Measurements from ENCODE around the gene LMO7.
"Not testable (repeated sequence)": the region's sequence is repeated elsewhere in the genome, so short reads cannot be mapped to it uniquely, and the experiment has no call there.

LMO7 gene

DNA sequence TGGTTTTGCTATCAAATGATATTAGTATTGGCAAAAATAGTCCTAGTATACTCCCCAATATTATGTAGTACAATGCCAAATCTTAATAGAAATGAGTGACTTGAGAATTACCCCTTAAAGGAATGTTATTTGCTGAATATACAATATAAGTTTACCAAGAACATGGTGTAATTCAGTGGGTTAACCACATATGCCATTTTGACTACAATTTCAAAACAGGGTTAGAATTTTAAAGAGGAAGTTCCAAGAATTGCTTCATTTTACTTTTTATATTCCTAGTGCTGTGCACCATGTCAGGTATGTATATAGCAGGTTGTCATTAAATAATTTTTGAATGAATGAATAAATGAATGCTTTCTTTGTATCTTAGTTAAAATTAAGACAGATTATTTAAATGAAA lies 66.3 kb downstream of the LMO7 start:
- no peak for DNase-seq

DNA sequence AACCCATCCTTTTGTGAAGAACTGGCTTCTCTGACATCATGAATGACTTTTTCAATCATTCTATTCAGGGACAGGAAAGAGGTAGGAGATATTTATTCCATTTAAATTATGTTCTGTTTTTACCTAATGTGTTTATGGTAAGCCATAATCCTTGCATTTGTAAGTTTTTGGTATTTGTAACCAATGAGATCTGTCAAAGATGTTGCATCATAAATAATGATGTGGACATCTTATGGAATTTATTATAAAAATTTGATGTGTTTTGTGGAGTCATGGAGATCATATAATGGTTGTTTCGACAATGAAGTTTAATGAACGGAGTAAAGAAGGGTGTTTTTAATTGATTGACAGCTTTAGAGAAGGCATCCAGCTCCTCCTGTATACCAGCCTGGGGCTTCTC lies 67.6 kb downstream of the LMO7 start:
- no peak for DNase-seq

DNA sequence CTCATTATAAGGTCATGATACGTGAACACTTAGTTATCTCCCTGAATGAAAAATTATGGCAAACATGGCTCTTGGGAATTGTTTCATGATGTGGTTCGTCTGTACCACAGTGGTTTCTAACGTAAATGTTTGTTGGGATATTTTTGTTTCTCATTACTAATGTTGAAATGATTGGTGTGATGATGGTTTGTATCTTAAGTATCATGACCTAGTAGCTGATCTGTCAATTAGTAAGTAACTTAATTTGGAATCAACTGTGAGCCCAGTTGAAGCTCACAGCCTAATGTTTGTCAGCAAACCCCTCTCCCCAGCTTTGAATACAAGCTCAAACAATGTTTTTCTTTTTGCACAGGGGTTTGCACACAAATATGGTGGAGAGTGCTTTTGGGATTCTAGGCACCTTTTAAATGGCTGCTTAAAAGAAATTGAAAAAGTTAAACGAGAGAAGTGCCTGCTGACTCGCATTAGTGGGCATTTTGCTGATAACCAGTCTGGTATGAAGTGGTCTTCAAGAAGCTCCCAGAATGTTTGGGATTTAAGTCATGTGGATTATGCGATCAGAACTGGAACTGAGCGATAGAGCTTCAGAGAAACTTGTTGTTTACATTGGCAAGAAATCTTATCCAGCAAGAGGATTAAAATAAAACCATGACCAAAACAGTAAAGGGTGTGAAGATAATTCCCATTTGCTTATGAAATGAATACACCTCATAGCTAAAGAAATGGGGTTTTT lies 68.2 kb downstream of the LMO7 start:
- no peak for DNase-seq

DNA sequence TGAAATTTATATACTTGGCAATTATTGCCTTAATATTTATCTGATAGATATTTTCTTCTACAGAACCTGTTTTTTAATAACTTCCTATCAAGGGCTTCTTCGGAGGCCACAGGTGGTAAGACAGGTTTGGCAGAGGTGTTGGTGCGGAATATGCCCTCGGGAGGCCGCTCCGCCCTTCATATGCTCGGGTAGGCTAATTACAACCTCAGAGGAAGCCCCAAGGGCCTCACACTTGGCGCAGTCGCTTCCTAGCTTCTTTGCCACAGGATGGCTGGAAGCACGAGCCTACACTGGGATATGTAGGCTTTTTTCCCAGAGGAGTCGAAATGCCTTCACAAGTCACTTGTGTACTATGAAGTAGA lies 68.8 kb downstream of the LMO7 start:
- DNase-seq = no peak

DNA sequence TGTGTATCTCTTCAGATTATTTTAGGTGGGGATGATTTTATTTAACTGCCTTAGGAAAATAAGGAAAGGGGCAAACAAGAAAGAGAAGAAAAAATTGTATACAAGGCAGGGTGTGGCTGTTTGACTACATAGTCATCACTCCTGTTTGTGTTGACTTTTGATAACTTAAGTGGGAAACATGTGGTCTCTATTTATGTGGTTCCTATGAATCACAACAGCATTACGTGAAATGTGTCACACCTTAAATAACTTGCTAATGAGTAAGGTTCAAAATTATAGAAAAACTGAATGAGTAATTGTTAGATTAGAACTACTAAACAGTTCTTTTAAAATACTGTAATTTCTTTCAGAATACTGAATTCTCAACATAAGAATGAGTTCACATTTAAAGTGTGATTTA lies 69.3 kb downstream of the LMO7 start:
- DNase-seq = no peak

DNA sequence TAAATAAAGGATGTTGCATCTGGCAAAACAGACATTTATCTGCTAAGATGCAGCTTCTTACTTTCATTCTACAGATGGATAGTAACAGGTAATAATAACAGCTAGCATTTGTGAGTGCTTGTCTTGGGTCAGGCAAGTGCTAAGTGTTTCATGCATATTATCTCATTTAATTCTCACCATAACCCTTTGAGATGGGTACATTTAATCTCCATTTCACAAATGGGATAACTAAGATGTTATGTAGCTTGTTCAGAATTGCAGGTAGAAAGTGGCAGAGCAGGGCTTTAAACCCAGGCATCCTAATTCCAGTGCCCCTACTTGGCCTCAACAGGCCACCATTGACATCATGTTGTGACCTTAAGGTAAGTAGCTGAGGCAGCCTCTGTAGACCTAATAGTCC lies 69.8 kb downstream of the LMO7 start:
- DNase-seq = no peak

DNA sequence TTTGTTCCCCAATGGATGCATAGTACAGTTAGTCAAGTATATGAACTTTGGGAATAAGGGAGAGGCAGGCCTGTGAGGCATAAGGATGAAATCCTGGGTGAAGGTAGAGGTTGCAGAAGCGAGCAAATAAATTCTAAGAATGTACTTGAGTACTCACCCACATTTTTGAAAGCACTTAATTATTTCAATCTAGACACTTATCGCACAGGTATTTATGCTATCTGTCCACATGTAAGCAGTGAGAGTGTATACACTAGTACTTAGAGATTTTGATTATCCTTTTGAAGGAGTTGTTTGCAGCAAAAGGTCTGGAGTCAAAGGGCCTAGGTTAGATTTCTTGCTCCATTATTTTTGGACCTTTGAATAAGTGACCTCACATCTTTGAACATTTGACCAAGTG lies 77.7 kb downstream of the LMO7 start:
- no peak for DNase-seq

DNA sequence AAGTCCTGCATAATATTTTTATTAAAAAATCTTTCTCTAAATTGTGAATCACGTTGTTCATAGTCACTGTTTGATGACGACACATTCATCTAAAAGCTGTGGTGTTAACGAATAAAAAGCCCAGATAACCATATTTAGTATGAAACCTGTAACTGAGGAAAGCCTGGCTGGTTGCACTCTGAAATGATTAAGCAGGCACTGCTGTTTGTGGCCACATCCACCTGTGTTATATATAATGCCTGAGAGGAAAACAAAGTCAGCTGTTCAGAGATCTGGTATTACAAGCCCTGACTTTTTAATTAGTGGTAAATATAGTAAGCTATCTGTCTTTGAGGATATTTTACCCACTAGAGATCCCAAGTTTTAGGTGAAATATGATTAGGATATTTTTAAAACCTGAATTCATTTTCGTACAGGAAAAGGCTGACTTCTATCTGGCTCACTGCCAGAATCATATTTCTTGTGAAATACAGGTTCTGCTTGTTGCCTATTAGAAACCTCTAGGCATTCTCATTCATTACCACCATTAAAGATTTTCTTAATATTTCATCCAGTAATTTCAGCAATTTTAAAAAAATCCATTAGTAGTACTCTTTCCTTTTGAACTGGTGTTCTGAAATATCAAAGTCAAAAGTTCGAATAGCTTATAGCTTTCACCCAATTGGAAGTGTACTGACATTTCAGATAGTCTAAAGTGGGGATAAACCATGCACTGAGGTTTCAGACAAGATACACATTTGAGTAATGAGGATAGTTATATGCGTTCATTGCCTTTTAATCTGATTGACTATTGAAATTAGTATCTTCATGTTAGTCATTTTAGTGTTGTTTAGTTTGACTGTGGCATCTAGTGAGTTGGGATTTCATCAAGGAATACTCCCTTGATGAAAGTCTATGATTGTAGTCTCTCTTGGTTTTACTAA lies 79.7 kb downstream of the LMO7 start:
- DNase-seq = no peak

DNA sequence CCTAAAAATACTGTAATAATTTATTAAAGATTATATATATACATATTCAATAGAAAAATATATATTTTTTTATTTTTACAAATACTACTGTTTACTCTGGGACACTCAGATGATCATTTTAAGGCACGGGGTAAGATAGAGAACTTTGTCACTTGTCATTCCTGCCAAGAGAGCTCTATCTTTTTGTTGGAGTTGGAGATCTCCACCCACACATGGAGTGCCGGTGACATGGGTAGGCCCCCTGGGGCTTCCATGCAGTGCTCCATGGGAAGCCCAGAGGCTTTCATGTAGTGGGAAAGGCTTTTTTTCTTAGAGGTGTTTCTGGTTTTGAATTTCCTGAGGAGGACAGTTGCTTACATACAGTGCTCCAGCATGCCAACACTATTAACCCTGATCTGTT lies 81.4 kb downstream of the LMO7 start:
- no peak for DNase-seq

DNA sequence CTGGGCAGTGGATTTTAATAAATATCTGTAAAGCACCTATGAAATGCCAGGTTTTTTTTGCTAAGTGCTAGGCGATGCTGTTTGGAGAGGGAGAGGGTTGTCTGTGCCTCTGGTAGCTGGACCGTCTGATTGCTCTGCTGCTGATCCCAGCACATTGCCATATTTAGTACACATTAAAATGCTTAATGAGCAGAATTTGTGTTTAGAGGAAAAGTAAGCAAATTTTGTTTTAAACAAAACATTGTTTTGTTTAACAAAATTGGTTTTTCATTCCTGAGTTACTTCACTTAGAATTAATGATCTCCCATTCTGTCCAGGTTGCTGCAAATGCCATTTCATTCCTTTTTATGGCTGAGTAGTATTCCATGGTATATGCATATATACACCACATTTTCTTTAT lies 85.2 kb downstream of the LMO7 start:
- DNase-seq = no peak

DNA sequence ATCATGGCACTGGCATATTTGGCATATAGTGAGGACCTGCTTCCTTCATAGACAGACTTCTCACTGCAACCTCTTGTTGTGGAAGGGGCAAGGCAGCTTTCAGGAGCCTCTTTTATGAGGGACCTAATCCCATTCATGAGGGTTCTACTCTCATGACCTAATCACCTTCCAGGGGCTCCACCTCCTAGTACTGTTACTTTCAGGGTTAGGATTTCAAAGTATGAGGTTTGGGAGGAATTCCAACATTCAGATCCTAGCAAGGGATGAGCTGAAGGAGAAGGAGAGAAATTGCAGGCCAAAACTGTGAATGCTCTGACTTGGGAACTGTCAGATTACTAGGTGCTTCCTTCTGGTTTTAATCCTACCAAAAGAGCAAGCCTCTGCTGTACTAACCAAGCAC lies 87.8 kb downstream of the LMO7 start:
- DNase-seq = no peak

DNA sequence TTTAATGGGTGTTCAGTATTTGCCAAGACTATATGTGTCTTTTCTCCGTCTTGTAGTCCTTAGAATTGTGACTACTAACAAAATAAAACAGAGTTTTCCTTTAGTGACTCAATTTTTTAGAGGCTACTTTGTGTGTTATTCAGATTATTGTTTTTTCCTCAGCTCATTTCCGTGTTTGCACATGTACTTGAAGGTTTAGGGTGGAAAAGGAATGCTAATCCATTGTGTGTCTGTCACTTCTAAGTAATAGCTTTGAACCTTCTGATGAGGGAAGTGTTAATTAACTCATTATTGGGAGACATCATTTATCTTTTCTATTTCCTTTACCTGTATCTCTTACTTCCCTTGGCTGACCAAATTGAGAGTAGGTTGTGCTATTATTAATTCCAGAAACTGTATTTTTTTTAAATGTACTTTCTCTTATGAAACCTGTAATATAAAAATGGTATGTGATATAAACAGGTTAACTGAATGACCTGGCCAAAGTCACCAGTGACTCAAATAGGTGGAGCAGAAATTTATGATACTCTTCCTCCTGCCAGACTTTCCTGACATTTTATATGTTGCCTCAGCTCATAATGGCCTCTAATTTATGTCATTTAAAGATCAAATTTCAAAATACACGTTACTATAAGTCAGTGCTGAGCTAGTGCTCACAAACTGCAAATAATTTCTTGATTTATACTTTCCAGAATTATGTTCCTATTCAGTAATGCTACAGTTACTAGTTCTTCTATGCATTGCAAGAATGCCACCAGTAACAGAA lies 88.8 kb downstream of the LMO7 start:
- no peak for DNase-seq

DNA sequence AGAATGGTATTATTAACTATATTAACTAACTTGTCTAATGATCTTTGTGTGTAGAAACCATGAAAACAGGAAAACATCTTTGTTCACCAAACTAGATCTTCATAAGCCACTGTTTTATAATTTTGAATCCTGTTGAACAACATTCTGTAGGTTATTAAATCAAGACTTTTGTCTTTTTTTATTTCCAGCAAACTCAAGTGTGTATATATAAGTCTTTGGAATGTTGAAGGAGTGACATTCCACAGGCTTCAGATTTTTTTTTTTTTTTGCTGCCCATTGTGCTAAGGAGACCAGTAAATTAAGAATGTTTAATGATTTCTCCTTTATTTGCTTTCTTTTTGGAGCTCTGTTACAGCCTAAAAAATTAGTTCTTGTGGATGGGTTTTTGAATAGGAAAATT lies 89.6 kb downstream of the LMO7 start:
- no peak for DNase-seq

DNA sequence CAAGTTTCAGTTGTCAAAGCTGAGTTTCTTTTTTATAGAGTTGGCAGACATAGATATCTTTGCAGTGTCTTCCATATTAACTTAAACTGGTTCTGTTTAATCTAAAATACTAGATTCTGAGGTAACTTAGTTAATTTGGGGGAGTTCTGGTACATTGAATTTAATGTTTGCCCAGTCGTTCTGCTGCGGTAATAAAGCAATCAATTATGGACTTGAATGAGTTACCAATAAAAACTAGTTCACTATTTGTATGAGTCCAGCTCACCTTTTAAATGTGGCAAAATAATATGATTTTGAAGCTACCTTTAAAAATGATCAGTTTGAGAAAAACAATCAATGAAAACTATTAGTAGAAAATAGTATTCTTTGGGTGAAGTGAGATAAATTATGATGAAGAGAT lies 90.2 kb downstream of the LMO7 start:
- DNase-seq = no peak

DNA sequence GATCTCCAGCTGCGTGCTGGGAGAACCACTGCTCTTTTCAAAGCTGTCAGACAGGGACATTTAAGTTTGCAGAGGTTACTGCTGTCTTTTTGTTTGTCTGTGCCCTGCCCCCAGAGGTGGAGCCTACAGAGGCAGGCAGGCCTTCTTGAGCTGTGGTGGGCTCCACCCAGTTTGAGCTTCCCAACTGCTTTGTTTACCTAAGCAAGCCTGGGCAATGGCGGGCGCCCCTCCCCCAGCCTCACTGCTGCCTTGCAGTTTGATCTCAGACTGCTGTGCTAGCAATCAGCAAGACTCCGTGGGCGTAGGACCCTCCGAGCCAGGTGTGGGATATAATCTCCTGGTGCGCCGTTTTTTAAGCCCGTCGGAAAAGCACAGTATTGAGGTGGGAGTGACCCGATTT lies 97.0 kb downstream of the LMO7 start:
- not testable (repeated sequence) for DNase-seq

DNA sequence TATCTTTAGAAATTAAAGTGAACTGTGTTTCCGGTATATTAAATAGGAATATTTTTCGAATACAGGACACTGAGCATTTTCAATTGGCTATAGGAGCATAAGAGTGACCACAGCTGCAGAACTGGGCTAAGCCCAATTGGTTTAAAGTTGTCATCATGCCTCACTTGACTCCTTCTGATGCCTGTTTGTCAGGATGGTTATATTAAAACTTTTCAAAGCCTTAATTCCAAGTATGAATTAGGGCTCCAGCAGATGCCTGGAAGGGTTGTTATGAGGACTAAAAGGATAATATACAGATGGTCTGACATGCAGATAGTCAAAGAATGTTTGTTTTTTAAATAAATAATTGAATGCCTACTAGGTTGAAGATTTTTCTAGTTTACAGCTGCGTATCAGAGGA lies 100.0 kb downstream of the LMO7 start:
- DNase-seq = no peak

DNA sequence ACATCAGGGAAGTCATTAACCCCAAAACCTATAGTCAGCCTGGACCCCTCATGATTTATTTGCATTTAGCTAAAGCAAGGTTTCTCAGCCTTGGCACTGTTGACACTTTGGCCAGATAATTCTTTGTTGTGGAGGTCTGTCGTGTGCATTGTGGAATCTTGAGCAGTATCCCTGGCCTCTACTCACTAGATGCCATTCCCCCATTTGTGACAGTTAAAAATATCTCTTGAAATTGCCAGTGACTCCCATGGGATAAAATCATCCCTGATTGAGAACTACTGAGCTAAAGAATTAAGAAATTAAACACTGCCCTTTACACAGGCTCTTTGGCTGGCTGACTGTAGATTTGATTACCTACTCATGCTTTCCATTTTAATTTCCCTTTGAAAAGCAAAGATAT lies 102.7 kb downstream of the LMO7 start:
- DNase-seq = no peak

DNA sequence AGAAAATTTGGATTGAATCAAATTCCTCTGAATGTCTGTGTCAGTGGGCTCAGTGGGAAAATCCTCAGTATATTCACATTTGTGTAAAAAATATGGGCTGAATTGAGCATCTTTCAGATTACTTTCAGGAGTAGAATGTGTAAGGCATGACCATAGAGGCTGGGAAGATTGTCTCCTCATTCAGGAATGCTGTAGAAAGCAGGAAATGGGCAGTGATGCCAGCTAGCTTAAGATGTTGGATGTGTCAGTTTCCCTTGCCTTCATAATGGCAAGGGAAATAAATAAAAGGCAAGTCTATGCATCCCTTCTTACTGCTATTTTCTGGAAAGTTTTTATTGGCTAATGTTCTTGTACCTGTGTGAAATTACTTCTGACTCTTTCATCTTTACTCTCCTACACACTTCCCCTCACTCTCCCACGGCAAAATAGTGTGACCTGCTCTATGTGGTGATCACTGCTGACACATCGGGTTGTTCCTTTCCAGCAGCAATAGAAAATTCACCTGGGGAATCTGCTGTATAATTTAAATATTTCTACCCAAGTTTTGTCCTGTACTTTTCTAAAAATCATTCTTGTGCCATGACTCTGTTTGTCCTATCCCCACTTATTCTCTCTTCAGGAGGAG lies 103.2 kb downstream of the LMO7 start:
- no peak for DNase-seq

DNA sequence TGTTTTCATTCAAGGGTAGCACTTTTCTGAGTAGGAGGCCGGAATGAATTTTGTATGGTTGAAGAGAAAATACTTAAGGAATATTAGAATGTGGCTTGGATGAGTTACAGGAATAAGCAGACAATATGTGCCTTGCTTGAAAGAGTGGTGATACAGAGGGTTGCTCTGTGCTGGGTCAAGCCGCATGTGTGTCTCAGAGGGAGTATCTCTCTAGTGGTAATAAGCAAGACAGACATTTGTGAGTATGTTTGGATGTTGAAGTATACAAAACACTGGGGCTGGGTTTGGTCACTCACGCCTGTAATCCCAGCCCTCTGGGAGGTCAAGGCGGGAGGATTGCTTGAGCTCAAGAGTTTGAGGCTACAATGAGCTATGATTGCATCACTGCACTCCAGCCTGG lies 103.9 kb downstream of the LMO7 start:
- no peak for DNase-seq

DNA sequence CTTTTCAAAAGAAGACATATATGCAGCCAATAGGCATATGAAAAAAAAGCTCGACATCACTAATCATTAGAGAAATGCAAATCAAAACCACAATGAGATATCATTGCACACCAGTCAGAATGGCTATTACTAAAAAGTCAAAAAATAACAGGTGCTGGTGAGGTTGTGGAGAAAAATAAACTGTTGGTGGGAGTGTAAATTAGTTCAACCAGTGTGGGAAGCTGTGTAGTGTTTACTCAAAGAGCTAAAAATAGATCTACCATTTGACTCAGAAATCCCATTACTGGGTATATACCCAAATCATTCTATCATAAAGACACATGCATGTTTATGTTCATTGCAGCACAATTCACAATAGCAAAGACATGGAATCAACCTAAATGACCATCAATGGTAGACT lies 106.9 kb downstream of the LMO7 start:
- DNase-seq = not testable (repeated sequence)

DNA sequence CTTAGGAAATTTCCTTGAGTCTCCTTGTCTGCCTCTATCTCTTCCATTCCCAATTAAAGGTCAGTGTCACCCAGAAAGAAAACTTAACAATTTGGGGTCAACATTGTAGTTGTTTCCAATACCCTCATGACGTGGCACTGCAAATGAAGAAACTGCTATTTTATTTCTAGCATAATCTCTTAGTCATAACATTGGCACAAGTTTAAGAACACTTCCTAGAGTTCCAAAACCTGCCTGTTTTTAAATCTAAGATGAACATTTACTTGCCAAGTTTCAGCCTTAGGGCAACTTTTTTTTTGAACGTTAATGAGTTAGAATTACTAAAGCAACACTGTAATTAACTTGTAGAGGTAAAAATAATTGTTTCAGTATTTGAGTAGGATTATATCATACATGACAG lies 108.0 kb downstream of the LMO7 start:
- DNase-seq = no peak

DNA sequence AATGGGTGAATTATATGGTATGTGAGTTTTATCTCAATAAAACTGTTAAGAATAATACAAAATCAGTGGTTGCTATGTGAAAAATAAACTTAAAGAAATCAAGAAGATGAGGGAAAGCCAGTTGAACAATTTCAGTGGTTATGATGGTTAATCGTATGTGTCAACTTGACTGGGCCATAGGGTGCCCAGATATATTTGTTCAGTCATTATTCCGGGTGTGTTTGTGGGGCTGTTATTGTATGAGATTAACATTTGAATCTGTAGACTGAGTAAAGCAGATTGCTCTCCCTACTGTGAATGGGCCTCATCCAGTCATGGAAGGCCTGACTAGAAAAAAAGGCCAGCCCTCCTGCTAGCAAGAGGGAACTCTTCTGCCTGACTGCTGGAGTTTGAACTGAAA lies 109.3 kb downstream of the LMO7 start:
- no peak for DNase-seq

DNA sequence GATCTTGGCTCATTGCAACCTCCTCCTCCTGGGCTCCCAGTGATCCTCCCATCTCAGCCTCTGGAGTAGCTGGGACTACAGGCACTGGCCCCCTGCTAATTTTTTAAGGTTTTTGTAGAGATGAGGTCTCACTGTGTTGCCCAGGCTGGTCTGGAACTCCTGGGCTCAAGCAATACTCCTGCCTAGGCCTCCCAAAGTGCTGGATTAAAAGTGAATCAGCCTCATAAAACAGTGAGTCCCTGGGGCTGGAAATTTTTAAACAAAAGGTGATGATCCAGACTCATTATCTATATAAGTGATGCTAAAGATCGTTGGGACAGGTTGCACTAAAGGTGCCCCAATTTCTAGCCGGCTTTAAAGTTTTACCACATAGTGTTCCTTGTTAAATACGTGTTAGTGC lies 112.7 kb downstream of the LMO7 start:
- no peak for DNase-seq

Measured in NK-92 treated with Interleukin-12 subunit alpha and Interleukin-12 subunit beta, amount 100 ng/mL, for 24 hours (cell line).